ENCODE measurements around the gene SOX15. TPM values are rescaled to one million over a fixed set of nuclear protein-coding genes. Genes with fewer than 3 reads are reported as not detected.
A peak's percentile ranks its signal among the peaks of the same experiment; 100 is the strongest.

Gene SOX15
- total RNA-seq, 2 donors from 2014 or later = not detected

- no peak overlapping the region for H3K27ac ChIP-seq
- DNase-seq (no peak), ATAC-seq (no peak)
- TF ChIP-seq CTCF (IDR thresholded peaks at IDR 0.05) (no peak), POLR2A (IDR thresholded peaks at IDR 0.05) (no peak)
- no peaks in the 10 kb centered on the region for H3K9me3 ChIP-seq
- H3K4me3 ChIP-seq = no peak overlapping the region
- H3K4me1 ChIP-seq = peaks cover 13% of the 10 kb centered on the region
- WGBS, 2 donors = 90 to 92% methylated on average over 13 to 23 of the region's 23 CpGs
- H3K27me3 ChIP-seq = no peaks in the 10 kb centered on the region
- intact Hi-C loops (cut with DNase I) = no loop called here
- peaks cover 35 to 43% of the 10 kb centered on the region in 2 donors for H3K36me3 ChIP-seq (replicated peaks in 1 of 2; ENCODE audit: insufficient read depth in 1 of 2, low read depth in 2 of 2)
These were observed 2.6 kb upstream of the SOX15 start for GRCh38 chr17:7592422-7593021.

GRCh38 chr17:7591596-7591995, 1.7 kb upstream of the SOX15 start:
- H3K4me1 ChIP-seq = peaks cover 13% of the 10 kb centered on the region
- TF ChIP-seq POLR2A (IDR thresholded peaks at IDR 0.05) = no peak
- no peak for TF ChIP-seq CTCF (IDR thresholded peaks at IDR 0.05)
- peaks cover 30 to 43% of the 10 kb centered on the region in 2 donors for H3K36me3 ChIP-seq (replicated peaks in 1 of 2; ENCODE audit: insufficient read depth in 1 of 2, low read depth in 2 of 2)
- H3K4me3 ChIP-seq = no peak overlapping the region
- 86 to 91% methylated on average over 4 to 5 of the region's 5 CpGs for WGBS, 2 donors
- DNase-seq = no peak
- no peaks in the 10 kb centered on the region for H3K9me3 ChIP-seq
- H3K27me3 ChIP-seq = no peaks in the 10 kb centered on the region
- intact Hi-C loops (cut with DNase I) = no loop called here
- no peak for ATAC-seq
- no peak overlapping the region for H3K27ac ChIP-seq

- peaks cover 30 to 37% of the 10 kb centered on the region in 2 donors for H3K36me3 ChIP-seq (replicated peaks in 1 of 2; ENCODE audit: insufficient read depth in 1 of 2, low read depth in 2 of 2)
- no peaks in the 10 kb centered on the region for H3K9me3 ChIP-seq
- intact Hi-C loops (cut with DNase I) = no loop called here
- TF ChIP-seq CTCF (IDR thresholded peaks at IDR 0.05) (no peak), POLR2A (IDR thresholded peaks at IDR 0.05) (no peak)
- H3K27ac ChIP-seq = no peak overlapping the region
- no peak overlapping the region for H3K4me3 ChIP-seq
- 83 to 100% methylated on average over 1 to 4 of the region's 4 CpGs for WGBS, 2 donors
- DNase-seq (no peak), ATAC-seq (no peak)
- H3K4me1 ChIP-seq = peaks cover 13% of the 10 kb centered on the region
- no peaks in the 10 kb centered on the region for H3K27me3 ChIP-seq
These were observed 849 bp upstream of the SOX15 start for GRCh38 chr17:7590743-7591142.

- DNase-seq (peak; percentile 80 to 86 (median 85)), ATAC-seq (peak; percentile 81)
- H3K27ac ChIP-seq = peak overlapping the region in 1 of 4 donors; percentile 27
- 13 to 54% methylated on average over 9 to 53 of the region's 56 CpGs for WGBS, 2 donors
- TF ChIP-seq CTCF (IDR thresholded peaks at IDR 0.05) = peak; percentile 57 to 87 (median 83)
- no peak for TF ChIP-seq POLR2A (IDR thresholded peaks at IDR 0.05)
- no peaks in the 10 kb centered on the region for H3K9me3 ChIP-seq
- H3K27me3 ChIP-seq = no peaks in the 10 kb centered on the region
- intact Hi-C loops (cut with DNase I) = no loop called here
- peaks cover 26% of the 10 kb centered on the region for H3K4me1 ChIP-seq
- peaks cover 20 to 25% of the 10 kb centered on the region in 2 donors for H3K36me3 ChIP-seq (replicated peaks in 1 of 2; ENCODE audit: insufficient read depth in 1 of 2, low read depth in 2 of 2)
- H3K4me3 ChIP-seq = no peak overlapping the region
These were observed 558 bp downstream of the SOX15 start for GRCh38 chr17:7589204-7589868.

Data from body of pancreas (tissue), 4 donors.